Right cardiac atrium (tissue), 5 donors: ENCODE results near the gene ZNF536. TPM values are rescaled to one million over a fixed set of nuclear protein-coding genes. Genes with fewer than 3 reads are reported as not detected.

ENCODE experiments used
- ATAC-seq, 2 donors: fragments of 200-7000 bp; cut with Tn5 transposase; one replicate each; pipeline versions ENCODE4 v1.8.0 to v1.9.1; 2020; ENCODE audit warnings: moderate library complexity in 2 of 2, mild to moderate bottlenecking in 1 of 2
- DNase-seq, 3 donors: peaks; one replicate each; pipeline ENCODE4 v3.0.0-alpha.2; 2020
- H3K27ac ChIP-seq: one replicate; pipeline ENCODE4 v1.5.1; 2013; ENCODE audit warnings: mild to moderate bottlenecking, low read length, control low read depth, moderate library complexity
- H3K27me3 ChIP-seq: one replicate; pipeline ENCODE4 v1.6.1; 2013; ENCODE audit not compliant: control insufficient read depth, insufficient read depth
- H3K4me1 ChIP-seq: one replicate; pipeline ENCODE4 v1.6.1; 2013; ENCODE audit warnings: low read length; ENCODE audit not compliant: control insufficient read depth, insufficient read depth
- H3K4me3 ChIP-seq: one replicate; pipeline ENCODE4 v1.5.1; 2013; ENCODE audit warnings: low read length, control low read depth
- H3K9me3 ChIP-seq: one replicate; pipeline ENCODE4 v1.6.1; 2013; ENCODE audit warnings: low read length; ENCODE audit not compliant: control insufficient read depth
- WGBS: extraction: QIAGEN DNeasy Blood & Tissue Kit; methylation state at CpG from one replicate; pipeline ENCODE4 v1.1.7; 2013; 5-methylcytosine and 5-hydroxymethylcytosine counted together
- intact Hi-C, 4 donors: fragments of 100-400 bp; cut with DNase I; formaldehyde crosslinking; loops; one replicate each; pipeline versions ENCODE4 v1.11.0 to v1.14.0; 2022 to 2023
- polyA plus RNA-seq: library from polyadenylated mRNA; stranded (reverse); fragments of 200-250 nt; gene quantifications from one replicate; pipeline ENCODE4 v1.2.3, GENCODE V29; 2013
- total RNA-seq, 4 donors: library from RNA; stranded (reverse); fragmentation: NEBNext Ultra II Directional; extraction: Animal tissue kit (Norgen Biotek cat#: 25700); gene quantifications; one replicate each; pipeline ENCODE4 v1.2.1, GENCODE V29; 2021
- donor health status: healthy with polysubstance abuse.
- donor health status: DM: no; HTN: yes; CAD: no.
- donor health status: DM: no; HTN: no; CAD: no.
- donor health status: DM: no; HTN: yes; CAD: no; lungs with severe emphysema.
- donor health status: DM: yes; HTN: yes; CAD: no.

ZNF536 gene
- total and polyA plus RNA-seq, 5 donors: 2.5 to 6.5 (median 4.2) TPM

DNA sequence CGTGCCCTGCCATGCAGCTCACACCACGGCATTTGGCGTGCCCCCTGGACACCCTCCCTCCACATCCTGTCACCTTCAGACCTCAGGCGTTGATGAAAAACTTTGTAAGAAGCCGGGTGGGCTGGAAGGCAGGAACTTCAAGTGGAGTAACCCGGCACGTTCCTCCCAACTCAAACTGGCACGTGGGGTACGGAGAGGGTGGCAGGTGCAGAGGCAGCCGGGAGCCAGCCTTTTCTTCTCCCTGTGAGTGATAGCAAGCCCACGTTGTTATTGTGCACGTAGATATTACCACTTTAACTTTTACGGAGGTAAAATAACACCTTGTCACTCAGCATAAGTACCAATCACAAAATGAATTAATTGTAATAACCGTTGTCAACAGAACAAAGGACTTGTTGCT lies 198.0 kb downstream of the ZNF536 start:
- Histone ChIP-seq H3K4me1 (no peaks in the 10 kb centered on the region), H3K27me3 (no peaks in the 10 kb centered on the region), H3K4me3 (no peak overlapping the region), H3K9me3 (no peaks in the 10 kb centered on the region), H3K27ac (no peak overlapping the region)
- WGBS: 77% methylated on average over 14 of the region's 14 CpGs
- no peak for ATAC-seq
- intact Hi-C loops: no loop called here
- no peak for DNase-seq

DNA sequence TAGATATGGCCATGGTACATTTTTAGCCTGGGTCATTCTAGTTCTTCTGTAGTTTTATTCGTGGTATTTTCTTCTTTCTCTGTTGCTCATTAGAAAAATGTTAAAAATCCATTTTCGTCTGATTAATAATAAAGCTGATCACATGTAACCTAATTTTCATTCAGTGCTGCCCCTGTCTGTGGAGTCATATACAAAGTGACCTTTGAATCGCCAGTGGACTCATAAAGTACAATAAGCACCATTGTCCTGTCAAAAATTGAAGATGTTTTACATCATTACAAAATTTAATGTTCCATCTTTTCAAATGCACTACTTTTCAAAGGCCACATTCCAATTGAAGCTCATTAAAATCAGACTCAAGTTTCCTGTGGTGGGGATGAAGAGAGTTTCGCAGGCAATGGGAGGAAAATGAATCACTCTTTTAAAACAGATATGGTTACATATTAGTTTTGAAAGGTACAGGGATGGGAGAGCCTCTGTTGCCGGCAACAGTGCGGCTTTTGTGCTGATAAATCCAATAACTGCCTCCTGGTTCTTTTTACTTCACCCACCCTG lies 205.4 kb downstream of the ZNF536 start:
- Histone ChIP-seq H3K4me1 (no peaks in the 10 kb centered on the region), H3K4me3 (no peak overlapping the region), H3K27ac (no peak overlapping the region), H3K9me3 (no peaks in the 10 kb centered on the region), H3K27me3 (no peaks in the 10 kb centered on the region)
- DNase-seq (no peak), ATAC-seq (no peak)
- WGBS: 70% methylated on average over 6 of the region's 6 CpGs
- intact Hi-C loops: no loop called here

DNA sequence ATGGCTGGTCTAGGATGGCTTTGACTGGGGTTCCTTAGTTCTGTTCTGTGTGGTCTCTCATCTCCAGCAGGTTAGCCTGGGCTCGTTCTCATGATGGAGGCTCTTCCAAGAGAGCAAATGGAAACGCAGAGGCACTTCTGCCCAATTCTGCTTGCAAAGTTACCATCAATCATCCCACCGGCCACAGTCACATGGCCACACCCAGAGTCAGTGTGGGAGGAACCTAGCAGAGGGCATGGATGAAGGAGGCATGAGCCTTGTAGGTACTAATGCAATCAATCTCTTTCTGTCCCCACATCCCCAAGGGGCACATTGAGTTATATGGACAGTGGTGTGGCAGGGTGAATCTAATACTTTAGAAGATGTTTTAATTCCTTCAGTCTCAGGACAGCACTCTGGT lies 207.2 kb downstream of the ZNF536 start:
- WGBS: 85% methylated on average over 3 of the region's 3 CpGs
- intact Hi-C loops: no loop called here
- Histone ChIP-seq H3K4me3 (no peak overlapping the region), H3K4me1 (no peaks in the 10 kb centered on the region), H3K27me3 (no peaks in the 10 kb centered on the region), H3K27ac (no peak overlapping the region), H3K9me3 (no peaks in the 10 kb centered on the region)
- ATAC-seq (no peak), DNase-seq (no peak)

GRCh38 chr19:30580673-30581072 lies 208.5 kb downstream of the ZNF536 start:
- intact Hi-C loops: no loop called here
- no peak overlapping the region for H3K27ac ChIP-seq
- no peak overlapping the region for H3K4me3 ChIP-seq
- H3K9me3 ChIP-seq: no peaks in the 10 kb centered on the region
- WGBS: 76% methylated on average over 4 of the region's 4 CpGs
- no peaks in the 10 kb centered on the region for H3K27me3 ChIP-seq
- H3K4me1 ChIP-seq: no peaks in the 10 kb centered on the region
- no peak for DNase-seq
- ATAC-seq: no peak

DNA sequence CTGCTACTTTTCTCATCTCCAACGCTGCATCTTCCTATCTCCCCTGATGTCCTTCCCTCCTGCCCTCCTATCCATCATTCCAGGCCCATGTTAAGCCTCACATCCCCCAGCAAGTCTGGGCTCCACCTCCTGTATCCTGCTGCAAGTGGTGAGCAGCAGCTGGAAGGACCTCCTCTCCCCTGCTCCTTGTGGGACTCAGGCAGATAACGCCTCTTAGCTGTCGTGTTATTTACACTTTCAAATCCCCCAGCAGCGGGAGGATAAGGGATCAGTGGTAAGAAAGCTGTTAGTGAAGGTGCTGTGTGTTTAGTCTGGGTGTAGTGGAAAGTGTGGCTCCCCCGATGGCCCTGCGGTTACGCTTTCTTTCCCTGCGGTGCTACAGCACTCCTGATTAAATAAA lies 211.9 kb downstream of the ZNF536 start:
- no peaks in the 10 kb centered on the region for H3K9me3 ChIP-seq
- DNase-seq: no peak
- intact Hi-C loops: no loop called here
- no peak overlapping the region for H3K4me3 ChIP-seq
- no peaks in the 10 kb centered on the region for H3K27me3 ChIP-seq
- ATAC-seq: no peak
- no peaks in the 10 kb centered on the region for H3K4me1 ChIP-seq
- 28% methylated on average over 8 of the region's 8 CpGs for WGBS
- no peak overlapping the region for H3K27ac ChIP-seq

GRCh38 chr19:30587869-30588268 lies 215.7 kb downstream of the ZNF536 start:
- ATAC-seq (no peak), DNase-seq (no peak)
- H3K4me1 ChIP-seq: no peaks in the 10 kb centered on the region
- no peaks in the 10 kb centered on the region for H3K27me3 ChIP-seq
- intact Hi-C loops: no loop called here
- 61% methylated on average over 5 of the region's 5 CpGs for WGBS
- no peak overlapping the region for H3K4me3 ChIP-seq
- H3K9me3 ChIP-seq: no peaks in the 10 kb centered on the region
- H3K27ac ChIP-seq: no peak overlapping the region

- H3K27me3 ChIP-seq: no peaks in the 10 kb centered on the region
- WGBS: 65% methylated on average over 1 of the region's 1 CpG
- DNase-seq: peak in 1 of 3 donors; percentile 57
- intact Hi-C loops: no loop called here
- no peak overlapping the region for H3K27ac ChIP-seq
- no peak overlapping the region for H3K4me3 ChIP-seq
- no peak for ATAC-seq
- H3K9me3 ChIP-seq: no peaks in the 10 kb centered on the region
- H3K4me1 ChIP-seq: peaks cover 8% of the 10 kb centered on the region
These were observed 218.5 kb downstream of the ZNF536 start for GRCh38 chr19:30590596-30591229.

- 66% methylated on average over 5 of the region's 5 CpGs for WGBS
- DNase-seq: peak in 2 of 3 donors; percentile 61 to 64
- Histone ChIP-seq H3K27ac (no peak overlapping the region), H3K4me1 (peaks cover 8% of the 10 kb centered on the region), H3K9me3 (no peaks in the 10 kb centered on the region), H3K4me3 (no peak overlapping the region), H3K27me3 (no peaks in the 10 kb centered on the region)
- no peak for ATAC-seq
- intact Hi-C loops: no loop called here
These were observed 221.2 kb downstream of the ZNF536 start for GRCh38 chr19:30593356-30593755.

- Histone ChIP-seq H3K27me3 (no peaks in the 10 kb centered on the region), H3K9me3 (no peaks in the 10 kb centered on the region), H3K4me3 (no peak overlapping the region), H3K4me1 (peaks cover 8% of the 10 kb centered on the region), H3K27ac (no peak overlapping the region)
- no peak for ATAC-seq
- intact Hi-C loops: no loop called here
- no peak for DNase-seq
- 66% methylated on average over 11 of the region's 11 CpGs for WGBS
These were observed 222.0 kb downstream of the ZNF536 start for GRCh38 chr19:30593975-30594745.

GRCh38 chr19:30596268-30596667 lies 224.1 kb downstream of the ZNF536 start:
- peaks cover 8% of the 10 kb centered on the region for H3K4me1 ChIP-seq
- H3K27me3 ChIP-seq: no peaks in the 10 kb centered on the region
- ATAC-seq: no peak
- intact Hi-C loops: no loop called here
- H3K27ac ChIP-seq: no peak overlapping the region
- no peaks in the 10 kb centered on the region for H3K9me3 ChIP-seq
- WGBS: 69% methylated on average over 6 of the region's 6 CpGs
- no peak overlapping the region for H3K4me3 ChIP-seq
- no peak for DNase-seq

- peaks cover 8% of the 10 kb centered on the region for H3K4me1 ChIP-seq
- 43% methylated on average over 9 of the region's 9 CpGs for WGBS
- no peak overlapping the region for H3K4me3 ChIP-seq
- ATAC-seq (no peak), DNase-seq (no peak)
- H3K9me3 ChIP-seq: no peaks in the 10 kb centered on the region
- H3K27ac ChIP-seq: no peak overlapping the region
- no peaks in the 10 kb centered on the region for H3K27me3 ChIP-seq
- intact Hi-C loops: no loop called here
These were observed 224.7 kb downstream of the ZNF536 start for GRCh38 chr19:30596813-30597399.
